Loucy (cell line): ENCODE results near the gene ZNRF2.

Experiments
- H2AFZ ChIP-seq: fragments of 200-600 bp; sonication (generic); 2 replicates; pipeline ENCODE4 v1.6.0; 2016; ENCODE audit warnings: antibody characterized with exemption, mild to moderate bottlenecking, low read length, moderate library complexity
- H3F3A ChIP-seq: fragments of 200-600 bp; 2 replicates; pipeline ENCODE4 v1.6.0; 2016; ENCODE audit warnings: antibody characterized with exemption, low read depth, mild to moderate bottlenecking
- H3K27me3 ChIP-seq: fragments of 200-600 bp; sonication (generic); 2 replicates; pipeline ENCODE4 v1.6.1; 2014; ENCODE audit warnings: low read length, mild to moderate bottlenecking; ENCODE audit not compliant: insufficient read depth, poor library complexity, severe bottlenecking
- H3K36me3 ChIP-seq: fragments of 200-600 bp; sonication (generic); 2 replicates; pipeline ENCODE4 v1.6.1; 2016; ENCODE audit warnings: low read length; ENCODE audit not compliant: insufficient read depth
- H3K4me1 ChIP-seq: fragments of 200-600 bp; sonication (generic); 2 replicates; pipeline ENCODE4 v1.5.1; 2014; ENCODE audit warnings: low read length, mild to moderate bottlenecking; ENCODE audit not compliant: insufficient read depth, poor library complexity, severe bottlenecking
- H3K4me2 ChIP-seq: fragments of 200-600 bp; sonication (generic); 2 replicates; pipeline ENCODE4 v1.6.0; 2014; ENCODE audit warnings: antibody characterized with exemption, low read length, low read depth, mild to moderate bottlenecking; ENCODE audit not compliant: poor library complexity, severe bottlenecking
- H3K4me3 ChIP-seq: fragments of 200-600 bp; sonication (generic); 2 replicates; pipeline ENCODE4 v1.5.1; 2014; ENCODE audit warnings: low read length, mild to moderate bottlenecking, mixed read lengths; ENCODE audit not compliant: poor library complexity, severe bottlenecking
- H3K79me2 ChIP-seq: fragments of 200-600 bp; sonication (generic); 2 replicates; pipeline ENCODE4 v1.6.1; 2014; ENCODE audit warnings: low read length; ENCODE audit not compliant: insufficient read depth
- H3K9ac ChIP-seq: fragments of 200-600 bp; sonication (generic); 2 replicates; pipeline ENCODE4 v1.6.0; 2014; ENCODE audit warnings: mild to moderate bottlenecking, low read depth, low read length, moderate library complexity; ENCODE audit not compliant: poor library complexity, severe bottlenecking
- H3K9me2 ChIP-seq: fragments of 200-600 bp; sonication (generic); replicated peaks from 2 replicates; pipeline ENCODE4 v1.6.1; 2016; ENCODE audit warnings: low read depth, low read length, mixed read lengths
- H3K9me3 ChIP-seq: fragments of 200-600 bp; sonication (generic); 2 replicates; pipeline ENCODE4 v1.6.1; 2014; ENCODE audit warnings: mild to moderate bottlenecking, antibody characterized with exemption, low read length, low read depth; ENCODE audit not compliant: insufficient read depth
- H4K20me1 ChIP-seq: fragments of 200-600 bp; sonication (generic); 2 replicates; pipeline ENCODE4 v1.6.0; 2014; ENCODE audit warnings: antibody characterized with exemption, low read length, mild to moderate bottlenecking; ENCODE audit not compliant: insufficient read depth, poor library complexity, severe bottlenecking
- EZH2phosphoT487 ChIP-seq: fragments of 200-600 bp; IDR thresholded peaks from 2 replicates; pipeline ENCODE4 v1.6.1; 2018; ENCODE audit warnings: antibody characterized with exemption, mild to moderate bottlenecking, moderate library complexity, borderline replicate concordance
- TF ChIP-seq, protein P1 (sequence below): fragments of 200-600 bp; sonication (generic); conservative IDR thresholded peaks from 2 replicates; pipeline ENCODE4 v1.5.1; 2014; ENCODE audit warnings: mild to moderate bottlenecking, antibody characterized with exemption, low read length

The ZNRF2 gene

DNA sequence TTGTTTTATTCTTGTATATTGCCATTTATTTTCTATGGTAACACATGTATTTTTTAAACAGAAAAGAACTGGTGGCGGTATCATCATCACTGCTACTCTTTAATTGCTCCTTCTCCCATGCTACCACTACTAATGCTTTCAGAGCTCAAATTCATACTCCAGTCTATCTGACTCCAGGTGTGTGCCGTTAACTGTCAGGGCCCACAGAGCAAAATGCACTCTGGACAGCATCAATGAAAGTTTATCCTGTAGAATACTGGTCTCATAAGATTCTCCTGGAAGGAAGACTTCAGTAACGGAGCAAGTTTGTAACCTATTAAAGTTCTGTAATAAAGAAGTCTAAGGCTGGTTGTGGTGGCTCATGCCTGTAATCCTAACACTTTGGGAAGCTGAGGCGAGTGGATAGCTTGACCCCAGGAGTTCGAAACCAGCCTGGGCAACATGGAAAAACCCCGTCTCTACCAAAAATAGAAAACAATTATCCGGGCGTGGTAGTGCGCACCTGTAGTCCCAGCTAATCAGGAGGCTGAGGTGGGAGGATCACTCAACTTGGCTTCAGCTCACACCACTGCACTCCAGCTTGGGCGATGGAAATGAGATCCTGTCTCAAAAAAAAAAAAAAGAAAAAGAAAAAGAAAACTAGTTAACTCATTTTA, 18.4 kb downstream of the ZNRF2 start:
- Histone ChIP-seq H3F3A (no peaks in the 10 kb centered on the region), H4K20me1 (peaks cover 65% of the 10 kb centered on the region), H3K9me3 (no peaks in the 10 kb centered on the region), H2AFZ (no peak overlapping the region), H3K9ac (no peak overlapping the region), H3K27me3 (no peaks in the 10 kb centered on the region), H3K4me1 (peaks cover 15% of the 10 kb centered on the region), H3K79me2 (peaks cover 99% of the 10 kb centered on the region), H3K9me2 (no peaks in the 10 kb centered on the region), H3K36me3 (no peaks in the 10 kb centered on the region), H3K4me3 (no peak overlapping the region), H3K4me2 (no peak overlapping the region)
- TF ChIP-seq, protein P1, sequence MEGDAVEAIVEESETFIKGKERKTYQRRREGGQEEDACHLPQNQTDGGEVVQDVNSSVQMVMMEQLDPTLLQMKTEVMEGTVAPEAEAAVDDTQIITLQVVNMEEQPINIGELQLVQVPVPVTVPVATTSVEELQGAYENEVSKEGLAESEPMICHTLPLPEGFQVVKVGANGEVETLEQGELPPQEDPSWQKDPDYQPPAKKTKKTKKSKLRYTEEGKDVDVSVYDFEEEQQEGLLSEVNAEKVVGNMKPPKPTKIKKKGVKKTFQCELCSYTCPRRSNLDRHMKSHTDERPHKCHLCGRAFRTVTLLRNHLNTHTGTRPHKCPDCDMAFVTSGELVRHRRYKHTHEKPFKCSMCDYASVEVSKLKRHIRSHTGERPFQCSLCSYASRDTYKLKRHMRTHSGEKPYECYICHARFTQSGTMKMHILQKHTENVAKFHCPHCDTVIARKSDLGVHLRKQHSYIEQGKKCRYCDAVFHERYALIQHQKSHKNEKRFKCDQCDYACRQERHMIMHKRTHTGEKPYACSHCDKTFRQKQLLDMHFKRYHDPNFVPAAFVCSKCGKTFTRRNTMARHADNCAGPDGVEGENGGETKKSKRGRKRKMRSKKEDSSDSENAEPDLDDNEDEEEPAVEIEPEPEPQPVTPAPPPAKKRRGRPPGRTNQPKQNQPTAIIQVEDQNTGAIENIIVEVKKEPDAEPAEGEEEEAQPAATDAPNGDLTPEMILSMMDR: no peak
- no peak for TF ChIP-seq EZH2phosphoT487

DNA sequence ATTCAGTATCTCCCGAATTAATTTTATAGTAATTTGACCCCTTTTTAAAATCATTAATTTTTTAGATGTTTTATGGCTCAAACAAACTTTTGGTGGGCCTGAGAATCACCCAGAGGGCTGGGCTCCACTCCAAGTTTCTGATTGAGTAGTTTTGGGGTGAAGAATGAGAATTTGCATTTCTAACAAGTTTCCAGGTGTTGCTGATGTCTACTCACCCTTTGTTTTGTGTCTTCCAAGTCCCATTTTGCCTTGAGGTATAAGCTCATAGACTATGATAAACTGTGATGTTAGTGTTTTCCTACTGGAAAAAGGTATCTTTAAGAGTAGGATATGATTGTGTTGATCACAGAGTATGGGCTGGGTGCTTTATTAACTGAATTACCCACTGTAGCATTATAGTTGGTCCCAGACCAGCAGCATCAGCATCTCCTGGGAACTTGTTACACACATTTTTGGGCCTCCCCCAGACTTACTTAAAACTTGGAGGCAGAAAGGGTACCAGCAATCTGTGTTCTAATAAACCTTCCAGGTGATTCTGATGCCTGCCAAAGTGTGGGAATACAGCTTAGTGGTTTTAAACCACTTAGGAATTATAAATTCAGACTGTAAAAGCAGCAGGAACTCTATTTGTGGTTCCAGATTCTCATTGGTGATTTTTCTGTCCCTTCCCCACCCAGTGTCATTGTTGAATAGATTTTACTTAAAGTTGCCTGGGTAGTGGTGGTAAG, 19.1 kb downstream of the ZNRF2 start:
- Histone ChIP-seq H3K9me3 (no peaks in the 10 kb centered on the region), H3K4me1 (peaks cover 20% of the 10 kb centered on the region), H3K79me2 (peaks cover 99% of the 10 kb centered on the region), H4K20me1 (peaks cover 72% of the 10 kb centered on the region), H3K4me3 (no peak overlapping the region), H2AFZ (no peak overlapping the region), H3K27me3 (no peaks in the 10 kb centered on the region), H3K9ac (no peak overlapping the region), H3K4me2 (no peak overlapping the region), H3F3A (no peaks in the 10 kb centered on the region), H3K36me3 (no peaks in the 10 kb centered on the region), H3K9me2 (no peaks in the 10 kb centered on the region)
- TF ChIP-seq, protein P1: no peak
- no peak for TF ChIP-seq EZH2phosphoT487

DNA sequence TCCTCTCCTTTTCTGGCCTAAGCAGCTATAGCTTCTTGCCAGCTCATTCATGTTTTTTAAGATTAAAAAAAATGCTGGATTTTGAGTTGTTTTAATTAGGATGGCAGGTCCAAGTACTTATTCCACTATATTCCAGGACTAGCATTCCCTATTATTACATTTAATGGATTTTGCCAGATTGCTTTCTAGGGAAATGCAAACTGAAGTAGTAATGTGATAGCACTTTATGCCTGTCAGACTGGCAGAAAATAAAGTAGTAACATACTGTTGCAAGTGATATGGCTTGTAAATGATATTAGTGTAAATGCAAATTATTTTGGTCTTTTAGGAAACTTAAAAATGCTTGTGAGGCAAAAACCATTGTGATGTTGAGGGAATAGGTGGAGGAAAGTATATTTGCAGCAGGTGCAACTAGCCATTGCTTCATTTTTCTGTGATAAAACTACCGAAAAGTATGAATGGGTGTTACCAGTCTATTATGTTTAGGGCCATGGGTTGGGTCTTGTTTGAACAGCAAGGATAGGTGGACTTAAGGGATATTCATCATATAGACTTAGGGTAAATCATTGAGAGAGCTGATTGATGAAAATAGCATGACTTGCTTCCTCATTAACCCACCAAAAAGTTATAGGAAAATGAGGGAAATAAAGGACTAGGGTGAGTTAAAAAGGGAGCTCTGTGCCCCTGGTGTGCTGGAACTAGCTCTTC, 19.9 kb downstream of the ZNRF2 start:
- Histone ChIP-seq H3K36me3 (no peaks in the 10 kb centered on the region), H3K9ac (no peak overlapping the region), H2AFZ (no peak overlapping the region), H3K9me3 (no peaks in the 10 kb centered on the region), H3K4me1 (peaks cover 23% of the 10 kb centered on the region), H3F3A (no peaks in the 10 kb centered on the region), H3K4me2 (no peak overlapping the region), H3K79me2 (peaks cover 99% of the 10 kb centered on the region), H4K20me1 (peaks cover 81% of the 10 kb centered on the region), H3K27me3 (no peaks in the 10 kb centered on the region), H3K4me3 (no peak overlapping the region), H3K9me2 (no peaks in the 10 kb centered on the region)
- TF ChIP-seq, protein P1: no peak
- TF ChIP-seq EZH2phosphoT487: no peak
